GM19025 (cell line): ENCODE results near the gene FBXO11.
"Not testable (repeated sequence)": the region's sequence is repeated elsewhere in the genome, so short reads cannot be mapped to it uniquely, and the experiment has no call there.

Experiments
- ATAC-seq: cut with Tn5 transposase; IDR thresholded peaks from one replicate; pipeline ENCODE4 v1.9.1; 2021; ENCODE audit warnings: mild to moderate bottlenecking, low read depth, moderate library complexity; ENCODE audit not compliant: unreplicated experiment

The FBXO11 gene

DNA sequence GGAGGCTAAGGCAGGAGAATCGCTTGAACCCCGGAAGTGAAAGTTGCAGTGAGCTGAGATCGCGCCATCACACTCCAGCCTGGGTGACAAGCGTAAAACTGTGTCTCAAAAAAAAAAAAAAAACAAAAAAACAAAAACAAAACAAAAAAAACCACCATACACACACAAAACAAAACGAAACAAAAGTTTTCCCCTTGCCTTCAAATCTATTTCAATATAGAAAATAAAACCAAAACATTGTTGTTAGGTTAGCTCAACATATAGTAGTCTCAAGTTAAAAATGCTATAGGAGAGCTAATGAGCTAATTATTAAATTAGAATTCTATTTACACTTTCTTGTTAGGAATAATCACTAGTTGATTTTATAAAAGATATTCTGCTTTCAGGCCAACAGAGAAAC, 43.3 kb downstream of the FBXO11 start:
- no peak for ATAC-seq

DNA sequence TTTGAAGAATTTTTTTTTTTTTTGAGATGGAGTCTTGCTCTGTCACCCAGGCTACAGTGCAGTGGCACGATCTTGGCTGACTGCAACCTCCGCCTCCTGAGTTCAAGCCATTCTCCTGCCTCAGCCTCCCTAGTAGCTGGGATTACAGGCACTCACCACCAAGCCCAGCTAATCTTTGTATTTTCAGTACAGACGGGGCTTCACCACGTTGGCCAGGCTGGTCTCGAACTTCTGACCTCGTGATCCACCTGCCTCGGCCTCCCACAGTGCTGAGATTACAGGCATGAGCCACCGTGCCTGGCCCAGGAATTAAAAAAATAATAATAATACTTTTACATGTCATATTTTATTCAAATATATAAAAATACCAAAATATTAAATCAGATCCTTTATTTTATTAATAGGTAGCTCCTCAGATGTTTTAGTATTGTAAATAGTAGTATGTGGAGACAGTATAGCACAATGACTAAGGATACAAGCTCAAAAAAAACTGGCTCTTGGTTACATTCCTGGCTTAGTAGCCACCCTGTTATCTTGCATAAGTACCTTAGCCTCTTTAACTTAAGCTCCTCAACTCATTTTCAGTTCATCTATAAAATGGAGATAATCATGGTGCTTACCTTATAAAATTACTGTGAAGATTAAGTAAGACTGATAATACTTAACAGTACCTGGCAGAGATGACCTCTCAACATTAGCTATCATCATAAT, 53.1 kb downstream of the FBXO11 start:
- ATAC-seq = not testable (repeated sequence)

DNA sequence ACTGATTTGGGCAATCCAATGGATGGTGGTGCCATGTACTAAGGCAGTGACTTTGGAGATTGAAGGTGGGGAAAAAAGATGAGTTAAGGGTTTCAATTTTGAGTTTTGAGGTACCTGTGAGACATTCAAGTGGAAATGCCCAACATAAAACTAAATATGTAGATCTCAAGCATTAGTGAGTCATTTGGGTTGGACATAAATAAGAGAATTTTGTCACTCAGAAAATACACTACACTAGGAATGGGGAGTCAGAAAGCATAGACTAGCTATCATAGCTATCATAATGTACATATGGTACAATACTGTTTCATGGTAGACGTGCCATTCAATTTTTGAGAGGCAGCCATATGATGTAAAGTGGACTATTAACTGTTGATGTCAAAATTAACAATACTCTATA, 56.1 kb downstream of the FBXO11 start:
- ATAC-seq = no peak

DNA sequence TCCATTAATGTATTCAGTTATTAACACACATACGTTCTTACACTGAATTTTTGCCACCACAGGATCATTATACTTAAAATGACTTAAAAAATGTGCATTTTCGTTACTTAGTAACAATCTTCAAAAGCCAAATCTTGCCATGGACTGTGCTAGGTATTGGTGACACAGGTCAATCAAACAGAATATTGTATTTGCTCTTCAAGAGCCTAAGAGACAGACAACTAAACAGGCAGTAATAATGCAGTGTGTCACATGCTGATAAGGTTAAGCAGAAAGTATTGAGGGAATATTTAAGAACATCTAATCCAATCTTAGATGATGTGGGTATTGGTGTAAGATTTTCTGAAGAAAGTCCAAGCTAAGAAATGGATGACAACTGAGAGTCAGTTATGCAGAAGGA, 56.9 kb downstream of the FBXO11 start:
- no peak for ATAC-seq

DNA sequence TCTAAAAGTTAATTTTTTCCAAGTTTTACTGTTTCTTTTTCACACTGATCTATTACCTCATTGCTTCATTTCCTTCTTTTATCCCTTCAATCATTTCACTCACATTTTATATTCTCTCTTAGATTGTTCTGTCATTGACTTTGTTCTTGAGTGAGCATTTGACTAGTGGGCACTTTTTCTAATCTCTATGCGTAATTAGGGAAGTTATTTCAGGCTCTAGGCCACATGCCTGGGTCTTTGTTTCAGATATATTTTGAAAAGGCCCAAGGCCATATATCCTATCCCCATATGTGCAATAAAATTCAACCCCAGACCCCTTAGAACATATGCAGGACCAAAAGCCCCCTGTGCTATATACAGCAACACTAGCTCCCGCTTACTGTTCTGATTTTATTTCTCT, 62.1 kb downstream of the FBXO11 start:
- no peak for ATAC-seq

DNA sequence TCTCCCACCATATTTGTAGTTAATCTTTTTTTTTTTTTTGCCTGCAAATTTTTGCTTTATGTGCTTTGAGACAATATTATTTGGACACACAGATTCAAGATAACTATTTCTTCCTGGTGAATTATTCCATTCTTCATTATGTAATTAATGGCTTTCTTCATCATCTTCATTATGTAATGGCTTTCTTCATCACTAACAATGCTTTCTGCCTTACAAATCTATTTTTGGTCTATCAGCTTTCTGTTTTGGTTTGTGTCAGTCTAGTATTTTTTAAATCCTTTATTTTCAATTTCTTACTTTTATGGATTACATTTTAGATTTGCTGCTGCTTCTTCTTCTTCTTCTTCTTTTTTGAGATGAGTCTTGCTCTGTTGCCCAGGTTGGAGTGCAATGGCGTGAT, 62.9 kb downstream of the FBXO11 start:
- no peak for ATAC-seq

DNA sequence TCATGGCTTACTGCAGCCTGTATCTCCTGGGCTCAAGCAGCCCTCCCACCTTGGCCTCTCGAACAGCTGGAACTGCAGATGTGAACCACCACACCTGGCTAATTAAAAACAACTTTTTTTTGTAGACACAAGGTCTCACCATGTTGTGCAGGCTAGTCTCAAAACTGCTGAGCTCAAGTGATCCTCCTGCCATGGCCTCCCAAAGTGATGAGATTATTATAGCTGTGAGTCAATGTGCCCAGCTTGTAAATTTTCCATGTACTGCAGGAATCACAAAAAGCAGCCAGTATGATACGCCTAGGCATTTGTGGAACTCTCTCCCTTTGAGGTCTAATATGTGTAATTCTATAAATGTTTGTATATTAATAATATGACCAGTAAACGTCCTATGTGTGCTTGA, 63.5 kb downstream of the FBXO11 start:
- no peak for ATAC-seq

DNA sequence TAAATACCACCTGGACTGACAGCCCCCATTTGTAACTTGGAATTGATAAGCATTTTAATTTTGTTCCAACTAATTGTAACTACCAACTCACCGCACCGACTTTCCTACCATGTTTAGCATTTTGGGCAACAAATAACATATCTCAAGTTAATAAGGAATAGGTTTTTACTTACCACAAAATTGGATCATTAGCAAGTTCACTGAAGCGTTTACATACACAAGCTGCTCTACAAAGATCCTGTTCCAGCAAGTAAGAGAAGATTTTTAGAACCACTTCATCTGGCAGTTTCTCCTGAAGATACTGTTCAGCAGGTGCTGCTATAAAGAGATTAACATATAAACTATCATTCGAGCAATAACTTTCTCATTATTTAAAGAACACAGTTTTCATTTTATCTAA, 67.6 kb downstream of the FBXO11 start:
- no peak for ATAC-seq

DNA sequence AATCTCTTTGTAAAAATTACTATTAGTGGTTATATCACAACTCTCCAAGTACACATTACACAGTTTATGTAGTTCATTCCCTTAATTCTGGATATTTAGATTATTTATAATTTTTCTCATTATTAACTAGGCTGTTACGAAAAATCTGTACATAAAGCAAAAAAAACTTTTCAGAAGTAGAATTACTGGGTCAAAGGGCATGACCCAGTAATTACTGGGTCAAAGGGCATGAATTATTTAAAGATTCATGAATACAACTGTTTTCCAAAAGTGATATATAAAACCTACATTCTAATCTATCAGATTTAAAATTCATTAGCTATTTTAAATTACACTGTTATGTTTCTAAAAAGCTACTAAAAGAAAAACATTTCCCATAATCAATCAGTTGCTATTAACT, 68.0 kb downstream of the FBXO11 start:
- no peak for ATAC-seq

DNA sequence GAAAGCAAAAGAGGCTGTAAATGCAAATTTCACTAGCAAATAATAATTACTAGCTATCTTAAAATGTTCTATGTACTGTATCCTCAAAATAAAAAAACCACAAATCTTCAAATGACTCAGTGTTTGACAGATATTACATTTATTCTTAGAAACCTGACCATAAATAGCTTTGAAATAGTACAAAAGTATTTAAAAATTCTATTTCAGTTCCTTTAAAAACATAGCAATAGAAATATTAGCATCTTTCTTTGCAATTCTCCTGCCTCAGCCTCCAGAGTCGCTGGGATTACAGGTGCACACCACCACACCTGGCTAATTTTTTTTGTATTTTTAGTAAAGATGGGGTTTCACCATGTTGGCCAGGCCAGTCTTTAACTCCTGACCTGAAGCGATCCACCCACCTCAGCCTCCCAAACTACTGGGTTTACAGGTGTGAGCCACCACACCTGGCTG, 72.8 kb downstream of the FBXO11 start:
- peak; percentile 44 for ATAC-seq

DNA sequence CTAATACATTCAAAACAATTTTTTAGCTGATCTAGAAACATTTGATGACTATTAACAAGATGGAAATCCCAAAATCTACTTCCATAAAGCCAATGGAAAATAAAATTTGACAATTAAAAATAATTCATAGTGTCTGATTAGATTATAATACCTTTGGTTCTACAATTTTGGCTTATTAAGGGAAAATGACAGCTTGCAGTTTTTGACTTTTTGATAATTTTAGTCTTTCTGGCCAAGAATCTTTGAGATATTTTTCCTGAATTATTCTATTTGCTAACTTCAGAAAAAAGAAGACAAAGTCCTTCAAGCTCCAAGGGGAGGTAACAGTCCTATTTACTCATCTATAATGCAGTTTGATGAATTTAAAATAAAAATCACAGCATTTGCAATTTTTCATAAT, 83.8 kb downstream of the FBXO11 start:
- ATAC-seq = no peak

DNA sequence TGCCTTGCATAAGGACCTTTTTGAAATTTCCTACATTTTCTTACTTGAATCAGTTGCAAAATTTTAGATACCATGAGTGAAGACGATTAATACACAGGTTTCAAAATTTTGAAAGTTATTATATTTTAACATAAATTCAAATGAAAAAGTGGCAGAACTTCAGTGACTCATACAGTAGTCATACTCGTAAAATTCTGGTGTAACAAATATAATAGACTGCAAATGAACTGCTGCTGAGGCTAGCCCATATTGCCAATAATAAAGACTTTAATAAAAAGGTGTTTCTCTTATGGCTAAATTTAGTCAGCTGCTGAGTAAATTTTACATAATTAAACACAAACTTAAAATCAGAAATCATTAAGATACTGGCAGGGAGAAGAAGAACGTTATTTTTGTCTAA, 86.5 kb downstream of the FBXO11 start:
- ATAC-seq = no peak

DNA sequence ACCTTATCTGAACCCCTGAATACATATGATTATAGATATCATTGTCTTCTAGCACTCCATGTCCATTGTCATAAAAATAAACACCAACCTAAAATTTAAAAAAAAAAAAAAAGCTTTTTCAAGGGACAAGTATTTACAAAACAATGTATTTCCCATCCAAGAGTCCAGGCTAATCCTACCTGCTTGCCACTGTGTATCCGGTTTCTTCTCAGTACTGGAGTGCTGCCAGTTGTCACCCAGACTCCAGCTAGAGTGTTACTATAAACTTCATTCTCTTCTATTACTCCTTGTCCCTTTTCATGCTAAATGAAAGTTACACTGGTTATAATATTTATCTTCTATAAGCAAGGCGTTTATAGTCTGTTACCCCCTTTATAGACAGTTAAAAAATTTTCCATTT, 87.5 kb downstream of the FBXO11 start:
- no peak for ATAC-seq

DNA sequence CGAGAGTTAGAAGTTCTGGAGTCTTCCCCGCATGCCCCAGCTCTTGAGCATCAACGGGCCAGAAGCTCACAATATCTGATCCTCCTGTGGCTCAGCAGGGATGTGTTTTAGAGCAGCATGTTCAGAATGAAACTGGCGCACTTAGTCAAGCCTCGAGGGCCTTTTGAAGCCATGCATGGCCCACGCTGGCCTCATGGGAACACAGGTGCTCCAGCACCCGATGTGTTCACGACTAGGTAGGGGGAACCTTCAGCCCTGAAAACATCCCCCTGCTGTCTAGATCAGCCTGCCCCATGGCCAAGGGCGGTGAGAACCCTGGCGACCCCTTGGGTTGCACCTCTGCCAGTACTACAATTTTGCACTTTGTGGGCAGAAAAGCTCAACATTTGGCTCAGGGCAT, 90.5 kb downstream of the FBXO11 start:
- ATAC-seq = no peak

DNA sequence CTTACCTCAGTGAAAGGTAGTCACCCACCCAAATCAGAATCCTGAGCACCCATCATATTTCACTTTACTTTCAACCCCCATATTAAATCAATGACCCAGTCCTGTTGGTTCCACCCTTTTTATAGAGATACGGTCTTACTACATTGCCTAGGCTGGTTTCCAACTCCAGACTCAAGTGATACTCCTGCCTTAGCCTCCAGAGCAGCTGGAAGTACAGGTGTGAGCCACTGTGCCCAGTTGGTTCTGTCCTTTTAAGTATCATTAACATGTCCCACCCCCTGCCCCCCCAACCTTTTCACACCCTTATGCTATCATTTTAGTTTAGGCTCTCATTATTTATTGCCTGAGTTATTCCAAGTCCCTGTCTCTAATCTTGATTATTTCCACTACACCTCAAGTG, 94.6 kb downstream of the FBXO11 start:
- no peak for ATAC-seq

DNA sequence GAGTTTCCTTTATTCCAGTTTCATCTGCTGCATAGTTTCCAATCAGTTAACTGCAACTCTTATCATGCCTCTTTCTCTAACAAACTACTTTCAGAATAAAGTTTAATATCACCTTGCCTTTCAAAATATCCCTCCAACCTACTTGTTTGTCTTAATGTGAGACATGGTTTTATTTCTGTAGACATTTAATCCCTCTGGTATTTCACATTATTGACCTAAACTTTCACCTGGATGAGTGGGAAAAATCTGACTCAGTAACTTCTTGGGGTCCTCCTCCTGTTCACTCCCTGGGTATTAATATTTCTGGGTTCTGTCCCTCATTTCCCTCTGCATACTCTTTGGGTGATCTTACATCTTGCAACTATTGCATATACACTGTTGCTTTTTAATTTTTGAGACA, 95.4 kb downstream of the FBXO11 start:
- ATAC-seq = no peak

DNA sequence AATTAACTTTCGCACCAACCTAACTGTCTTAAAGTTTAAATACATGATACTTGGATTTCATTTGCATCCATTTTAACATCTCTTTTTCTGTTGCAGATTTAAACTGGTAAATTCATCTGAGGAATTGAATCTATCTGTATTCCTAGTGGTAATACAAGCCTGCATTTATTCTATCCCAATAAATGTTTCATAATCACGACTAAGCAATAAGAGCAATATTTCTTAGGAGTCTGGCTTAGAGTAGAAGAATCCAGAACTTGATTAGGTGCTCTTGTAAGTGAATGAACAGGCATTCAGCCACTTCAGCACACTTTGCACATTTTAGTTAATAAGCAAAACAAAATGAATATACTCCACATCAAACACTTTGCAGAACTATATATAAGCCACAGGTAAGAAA, 96.4 kb downstream of the FBXO11 start:
- no peak for ATAC-seq

DNA sequence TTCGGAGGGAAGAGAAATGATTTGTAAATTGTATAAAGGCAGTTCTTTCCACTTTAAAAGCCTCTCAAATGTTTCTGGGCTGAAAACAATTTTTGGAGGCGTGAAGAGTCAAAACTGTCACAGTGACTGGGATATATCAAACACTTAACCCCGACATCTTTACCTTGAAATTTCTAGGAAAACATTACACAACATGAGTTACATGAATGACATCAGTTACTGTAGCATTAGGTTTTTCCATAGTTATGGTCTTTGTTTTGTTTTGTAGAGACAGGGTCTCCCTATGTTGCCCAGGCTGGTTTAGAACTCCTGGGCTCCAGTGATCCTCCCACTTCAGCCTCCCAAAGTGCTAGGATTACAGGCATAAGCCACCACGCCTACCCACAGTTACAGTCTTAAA, 97.7 kb downstream of the FBXO11 start:
- no peak for ATAC-seq

DNA sequence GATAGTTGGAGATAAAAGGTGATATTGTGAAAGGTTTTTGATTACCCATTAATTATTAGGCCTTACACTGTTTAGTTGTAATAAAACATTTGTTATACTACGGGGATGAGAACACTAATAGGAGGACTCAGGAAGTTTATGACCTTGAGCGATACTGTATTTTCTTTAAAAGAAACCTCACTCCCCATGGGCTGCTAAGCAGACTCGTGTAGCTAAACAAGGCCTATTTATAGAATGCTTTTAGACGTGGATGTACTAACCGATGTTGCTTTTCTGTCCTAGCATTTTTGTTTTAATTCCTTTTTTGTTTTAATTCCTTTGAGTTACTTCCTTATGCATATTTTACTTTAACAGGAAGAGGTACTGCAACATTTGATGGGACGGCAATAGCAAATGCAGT, 100.4 kb downstream of the FBXO11 start:
- ATAC-seq = no peak

DNA sequence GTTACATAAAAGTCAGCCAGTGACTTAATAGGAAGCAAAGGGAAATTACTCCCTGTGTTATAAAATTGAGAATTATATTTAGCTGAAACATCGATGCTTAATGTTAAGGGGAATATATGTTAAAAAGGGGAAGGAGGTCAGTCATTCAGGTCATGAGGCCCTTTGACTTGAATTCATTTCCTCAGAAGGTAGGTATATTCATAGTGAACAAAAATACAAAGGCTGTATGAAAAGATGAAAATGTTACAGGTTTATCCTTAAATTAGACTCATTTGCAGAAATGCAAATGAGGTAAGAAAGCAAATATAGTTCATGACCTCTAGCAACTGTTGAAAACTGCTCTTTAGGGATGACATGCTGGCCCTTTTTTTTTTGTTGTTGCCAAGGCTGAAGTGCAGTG, 102.5 kb downstream of the FBXO11 start:
- no peak for ATAC-seq

DNA sequence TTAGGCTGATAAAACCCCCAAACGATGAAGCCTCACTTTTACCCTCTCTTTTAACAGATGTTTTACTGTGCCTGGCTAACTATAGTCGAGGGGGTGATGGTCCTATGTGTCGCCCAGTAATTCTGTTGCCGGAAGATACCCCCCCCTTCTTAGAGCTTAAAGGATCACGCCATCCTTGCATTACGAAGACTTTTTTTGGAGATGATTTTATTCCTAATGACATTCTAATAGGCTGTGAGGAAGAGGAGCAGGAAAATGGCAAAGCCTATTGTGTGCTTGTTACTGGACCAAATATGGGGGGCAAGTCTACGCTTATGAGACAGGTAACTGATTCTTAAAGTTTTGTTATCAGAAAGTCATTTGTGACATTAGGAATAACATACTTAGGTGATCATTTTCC, 102.9 kb downstream of the FBXO11 start:
- no peak for ATAC-seq

DNA sequence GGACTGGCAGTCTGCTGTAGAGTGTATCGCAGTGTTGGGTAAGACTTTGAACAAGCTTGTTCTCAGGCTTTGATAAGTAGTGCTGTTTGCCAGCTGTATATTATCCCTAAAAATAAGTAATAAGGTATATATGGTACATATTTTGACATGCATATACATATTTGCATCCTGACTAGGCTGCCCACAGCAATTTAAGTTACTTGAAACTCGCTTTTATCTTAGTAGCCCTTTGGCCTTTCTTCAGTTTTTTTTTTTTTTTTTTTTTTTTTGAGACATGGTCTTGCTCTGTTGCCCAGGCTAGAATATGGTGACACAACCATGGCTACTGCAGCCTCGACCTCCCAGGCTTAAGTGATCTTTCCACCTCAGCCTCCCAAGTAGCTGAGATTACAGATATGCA, 105.2 kb downstream of the FBXO11 start:
- ATAC-seq = no peak

DNA sequence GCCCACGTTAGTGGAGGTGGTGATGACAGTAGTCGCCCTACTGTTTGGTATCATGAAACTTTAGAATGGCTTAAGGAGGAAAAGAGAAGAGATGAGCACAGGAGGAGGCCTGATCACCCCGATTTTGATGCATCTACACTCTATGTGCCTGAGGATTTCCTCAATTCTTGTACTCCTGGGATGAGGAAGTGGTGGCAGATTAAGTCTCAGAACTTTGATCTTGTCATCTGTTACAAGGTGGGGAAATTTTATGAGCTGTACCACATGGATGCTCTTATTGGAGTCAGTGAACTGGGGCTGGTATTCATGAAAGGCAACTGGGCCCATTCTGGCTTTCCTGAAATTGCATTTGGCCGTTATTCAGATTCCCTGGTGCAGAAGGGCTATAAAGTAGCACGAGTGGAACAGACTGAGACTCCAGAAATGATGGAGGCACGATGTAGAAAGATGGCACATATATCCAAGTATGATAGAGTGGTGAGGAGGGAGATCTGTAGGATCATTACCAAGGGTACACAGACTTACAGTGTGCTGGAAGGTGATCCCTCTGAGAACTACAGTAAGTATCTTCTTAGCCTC, 107.2 kb downstream of the FBXO11 start:
- ATAC-seq = no peak
